K562 (cell line): Measurements from ENCODE around the gene FGD6. TPM values are rescaled to one million over a fixed set of nuclear protein-coding genes. Genes with fewer than 3 reads are reported as not detected.

ENCODE experiments used
- ATAC-seq: fragments of 200-7000 bp; cut with Tn5 transposase; 3 replicates; pipeline ENCODE4 v1.9.1; 2020; ENCODE audit warnings: moderate library complexity
- BruUV-seq: library from RNA; stranded (reverse); fragments of 400-500 nt; replicated peaks from 2 replicates; lab custom pipeline; 2021; lab: Mats Ljungman, UMichigan
- CTCF ChIA-PET: fragments of 300-600 bp; formaldehyde crosslinking; extraction: SDS; loops from one replicate; lab custom pipeline; 2021; ENCODE audit warnings: low intra/inter-chr PET ratio; lab: Yijun Ruan, JAX
- POLR2A ChIA-PET: fragments of 300-600, 350-650 bp; sonication (Branson Sonifier 250); formaldehyde crosslinking; extraction: SDS; loops from one replicate; lab custom pipeline; 2021; ENCODE audit warnings: antibody characterized with exemption, inconsistent platforms; lab: Yijun Ruan, JAX
- DNase-seq, 4 experiments: peaks; one replicate each; pipeline versions ENCODE4 v3.0.0 to v3.0.0-alpha.2; 2011 to 2018; ENCODE audit warnings: low spot score in 3 of 4, mixed read lengths in 3 of 4; ENCODE audit errors: extremely low read depth in 1 of 4
- FAIRE-seq: peaks from 2 replicates; lab custom pipeline; 2011; peaks lifted over from hg19 to GRCh38; lab: Jason Lieb, UNC
- H2AFZ ChIP-seq: 2 replicates; pipeline ENCODE4 v1.6.0; 2011; ENCODE audit warnings: low read depth, low read length, control low read depth, inconsistent platforms
- H3K27ac ChIP-seq: fragments of 200-600 bp; 3 replicates; pipeline ENCODE4 v1.8.0; 2011; ENCODE audit warnings: low read depth, mild to moderate bottlenecking, control low read depth, inconsistent platforms, low read length, moderate library complexity, mixed read lengths; ENCODE audit errors: extremely low read depth
- H3K27me3 ChIP-seq, 2 experiments: fragments of 300-600 bp in 1 of 2; 2 replicates in 1 of 2; 3 replicates in 1 of 2; pipeline versions ENCODE4 v1.6.0 to v1.8.0; 2011; ENCODE audit warnings: inconsistent platforms in 2 of 2, low read length in 2 of 2, mild to moderate bottlenecking in 1 of 2, mixed read lengths in 1 of 2, moderate library complexity in 1 of 2; ENCODE audit not compliant: control insufficient read depth in 2 of 2, insufficient read depth in 2 of 2
- H3K36me3 ChIP-seq: fragments of 300-600 bp; 3 replicates; pipeline ENCODE4 v1.8.0; 2011; ENCODE audit warnings: mild to moderate bottlenecking, low read length, inconsistent platforms; ENCODE audit not compliant: control insufficient read depth, insufficient read depth
- H3K4me1 ChIP-seq, 2 experiments: fragments of 200-600 bp in 1 of 2; replicated peaks in 1 of 2; 2 replicates in 1 of 2; 3 replicates in 1 of 2; pipeline versions ENCODE4 v1.5.1 to v1.8.0; 2011; ENCODE audit warnings: inconsistent platforms in 2 of 2, low read length in 2 of 2, mild to moderate bottlenecking in 1 of 2, mixed read lengths in 1 of 2, moderate library complexity in 1 of 2; ENCODE audit not compliant: control insufficient read depth in 2 of 2, insufficient read depth in 2 of 2
- H3K4me2 ChIP-seq: 2 replicates; pipeline ENCODE4 v1.6.1; 2011; ENCODE audit warnings: low read length, control low read depth, inconsistent platforms, mixed read lengths; ENCODE audit not compliant: insufficient read depth
- H3K4me3 ChIP-seq: fragments of 200-600 bp; sonication (generic), shearing (Covaris generic); 2 replicates; pipeline ENCODE4 v1.5.1; 2016; ENCODE audit warnings: control low read depth, inconsistent platforms
- H3K79me2 ChIP-seq: fragments of 200-600 bp; 3 replicates; pipeline ENCODE4 v1.8.0; 2011; ENCODE audit warnings: low read length, inconsistent platforms; ENCODE audit not compliant: control insufficient read depth, insufficient read depth
- H3K9ac ChIP-seq, 2 experiments: 2 replicates each; pipeline versions ENCODE4 v1.6.0 to v1.6.1; 2011; ENCODE audit warnings: low read depth in 2 of 2, low read length in 2 of 2, control low read depth in 1 of 2, inconsistent platforms in 1 of 2, mild to moderate bottlenecking in 1 of 2, mixed read lengths in 1 of 2; ENCODE audit not compliant: insufficient read depth in 1 of 2
- H3K9me1 ChIP-seq: one replicate; pipeline ENCODE4 v1.6.0; 2011; ENCODE audit warnings: inconsistent platforms, mild to moderate bottlenecking, low read length, moderate library complexity; ENCODE audit not compliant: control insufficient read depth, insufficient read depth
- H3K9me3 ChIP-seq: replicated peaks from 2 replicates; pipeline ENCODE4 v1.5.1; 2011; ENCODE audit warnings: low read depth, low read length, inconsistent platforms; ENCODE audit not compliant: control insufficient read depth, insufficient read depth
- H4K20me1 ChIP-seq: replicated peaks from 2 replicates; pipeline ENCODE4 v1.6.1; 2011; ENCODE audit warnings: low read length, inconsistent platforms, mixed read lengths; ENCODE audit not compliant: control insufficient read depth, insufficient read depth
- CEBPB ChIP-seq: fragments of 450-650 bp; IDR thresholded peaks from 2 replicates; pipeline ENCODE4 v1.6.1; 2016; ENCODE audit warnings: missing genetic modification characterization, missing compliant biosample characterization
- CEBPG ChIP-seq, 3 experiments: fragments of 200-800 bp in 1 of 3; sonication (Bioruptor generic) in 1 of 3; sonication (generic) in 1 of 3; formaldehyde crosslinking in 1 of 3; IDR thresholded peaks in 2 of 3; conservative IDR thresholded peaks in 1 of 3; 2 replicates each; pipeline versions ENCODE4 v1.6.1 to v1.8.0; 2016 to 2022; ENCODE audit warnings: missing compliant biosample characterization in 2 of 3, missing genetic modification characterization in 2 of 3, mild to moderate bottlenecking in 1 of 3, missing genetic modification reagents in 1 of 3
- ELF1 ChIP-seq: fragments of 200-800 bp; sonication (Bioruptor generic); IDR thresholded peaks from 2 replicates; pipeline ENCODE4 v1.6.1; 2016; ENCODE audit warnings: missing genetic modification characterization, missing compliant biosample characterization
- FOXK2 ChIP-seq, 2 experiments: fragments of 450-650 bp; IDR thresholded peaks in 1 of 2; conservative IDR thresholded peaks in 1 of 2; 2 replicates each; pipeline ENCODE4 v1.6.1; 2016; ENCODE audit warnings: low read depth in 2 of 2, mild to moderate bottlenecking in 1 of 2
- HDAC1 ChIP-seq, 2 experiments: fragments of 450-650 bp; IDR thresholded peaks; 2 replicates each; pipeline ENCODE4 v1.6.1; 2016 to 2017; ENCODE audit warnings: inconsistent platforms in 1 of 2, mild to moderate bottlenecking in 1 of 2, moderate library complexity in 1 of 2
- HDAC2 ChIP-seq: fragments of 450-650 bp; IDR thresholded peaks from 2 replicates; pipeline ENCODE4 v1.6.1; 2016; ENCODE audit warnings: mild to moderate bottlenecking
- KDM1A ChIP-seq, 2 experiments: fragments of 450-650 bp; IDR thresholded peaks; 2 replicates each; pipeline ENCODE4 v1.6.1; 2016; ENCODE audit warnings: mild to moderate bottlenecking in 2 of 2
- NFYB ChIP-seq: IDR thresholded peaks from 2 replicates; pipeline ENCODE4 v1.6.1; 2011; ENCODE audit warnings: mild to moderate bottlenecking, moderate library complexity; ENCODE audit not compliant: insufficient read length; ENCODE audit errors: extremely low read depth
- NR2C1 ChIP-seq, 2 experiments: fragments of 450-650 bp; IDR thresholded peaks; 2 replicates each; pipeline ENCODE4 v1.6.1; 2017; ENCODE audit warnings: mild to moderate bottlenecking in 2 of 2, antibody characterized with exemption in 1 of 2, inconsistent platforms in 1 of 2, missing compliant biosample characterization in 1 of 2, missing genetic modification characterization in 1 of 2
- PHF21A ChIP-seq: fragments of 450-650 bp; IDR thresholded peaks from 2 replicates; pipeline ENCODE4 v1.6.1; 2017; ENCODE audit warnings: low read depth, borderline replicate concordance
- RCOR1 ChIP-seq, 2 experiments: IDR thresholded peaks; 2 replicates each; pipeline ENCODE4 v1.6.1; 2012; ENCODE audit warnings: low read depth in 2 of 2, low read length in 2 of 2, borderline replicate concordance in 1 of 2, improper control_type of control experiment in 1 of 2
- SMARCE1 ChIP-seq: fragments of 450-650 bp; IDR thresholded peaks from 2 replicates; pipeline ENCODE4 v1.7.1; 2016; ENCODE audit warnings: mild to moderate bottlenecking
- SOX6 ChIP-seq: fragments of 450-650 bp; IDR thresholded peaks from 2 replicates; pipeline ENCODE4 v1.6.1; 2014; ENCODE audit warnings: mild to moderate bottlenecking
- WGBS: fragments of 100-300 bp; shearing (Covaris generic); methylation state at CpG from one replicate; pipeline ENCODE4 v1.1.6; 2016; ENCODE audit warnings: low coverage, mixed read lengths; ENCODE audit not compliant: insufficient coverage; ENCODE audit errors: missing lambda C conversion rate; 5-methylcytosine and 5-hydroxymethylcytosine counted together
- in situ Hi-C: fragments of 300-500 bp; cut with MboI; formaldehyde crosslinking; loops from 4 replicates; pipeline ENCODE4 v1.15.0; 2018; ENCODE audit warnings: inconsistent platforms, mixed read lengths
- intact Hi-C: fragments of 100-400 bp; cut with micrococcal nuclease; formaldehyde crosslinking; loops from 2 replicates; pipeline ENCODE4 v1.14.2; 2022
- polyA plus RNA-seq, 8 experiments: library from polyadenylated mRNA; depleted of rRNA in 4 of 8; stranded (reverse) in 5 of 8; unstranded in 3 of 8; fragments of >200 nt; fragmentation: Nextera tagmentation in 2 of 8; fragmentation: Illumina TruSeq in 1 of 8; extraction: Ambion mirVana in 2 of 8; extraction: Trizol in 1 of 8; gene quantifications; 2 replicates each; pipeline versions ENCODE4 v1.2.1 to v1.2.3, GENCODE V29; 2011 to 2014; ENCODE audit warnings: inconsistent platforms in 1 of 8, missing spikeins in 1 of 8
- total RNA-seq, 7 experiments: library from RNA; depleted of rRNA in 6 of 7; stranded (reverse); fragments of >200 nt in 6 of 7; fragmentation: Illumina TruSeq in 2 of 7; extraction: Trizol in 2 of 7; gene quantifications; 2 replicates each; pipeline versions ENCODE4 v1.2.1 to v1.2.3, GENCODE V29; 2011 to 2021; ENCODE audit warnings: low replicate concordance in 1 of 7
- TF ChIP-seq, protein P1 (sequence below): sonication (generic); formaldehyde crosslinking; IDR thresholded peaks from 2 replicates; pipeline ENCODE4 v1.9.0; 2022; ENCODE audit warnings: mild to moderate bottlenecking, missing genetic modification reagents
- TF ChIP-seq, protein P2 (sequence below): fragments of 200-400 bp; formaldehyde crosslinking; IDR thresholded peaks from 2 replicates; pipeline ENCODE4 v1.6.1; 2017; ENCODE audit warnings: mild to moderate bottlenecking, low read depth, low read length, moderate library complexity

The FGD6 gene
- total and polyA plus RNA-seq, 9 of the 15 experiments (the other 6 are each of a cell fraction or from before 2014, with no cell fraction given): 1.5 to 11.1 (median 5.8) TPM

GRCh38 chr12:95215949-95216348 lies 1.3 kb downstream of the FGD6 start:
- TF ChIP-seq RCOR1 (IDR thresholded peaks at IDR 0.05; ENCODE audit: borderline replicate concordance in 1 of 2, low read depth in 2 of 2, low read length in 2 of 2) (peak in 1 of 2 experiments; percentile 97; a peak in 2 of 4 replicates), SOX6 (0 out of 2 replicates have a peak, but pooled peaks have one; percentile 10), PHF21A (peak; percentile 100), CEBPB (tag) (0 out of 2 replicates have a peak, but pooled peaks have one; percentile 11), NFYB (peak; percentile 29), CEBPG (CRISPR knock-in tag; IDR thresholded peaks at IDR 0.05) (no peak), CEBPG (tag; conservative IDR thresholded peaks at IDR 0.05 in 1 of 2, IDR thresholded peaks at IDR 0.05 in 1 of 2) (0 out of 4 replicates have a peak, but pooled peaks have one; percentile 37), HDAC1 (IDR thresholded peaks at IDR 0.05) (peak in 1 of 2 experiments; percentile 65; a peak in 2 of 4 replicates), HDAC2 (peak; percentile 84; the same call in 1 of the 2 replicates), NR2C1 (IDR thresholded peaks at IDR 0.05) (no peak), NR2C1 (tag; IDR thresholded peaks at IDR 0.05) (no peak), FOXK2 (conservative IDR thresholded peaks at IDR 0.05 in 1 of 2, IDR thresholded peaks at IDR 0.05 in 1 of 2; ENCODE audit: low read depth in 2 of 2) (peak in 1 of 2 experiments; percentile 21; a peak in 1 of 4 replicates), KDM1A (IDR thresholded peaks at IDR 0.05) (peak; percentile 82 to 83), SMARCE1 (no peak), ELF1 (0 out of 2 replicates have a peak, but pooled peaks have one; percentile 23)
- TF ChIP-seq, protein P1, sequence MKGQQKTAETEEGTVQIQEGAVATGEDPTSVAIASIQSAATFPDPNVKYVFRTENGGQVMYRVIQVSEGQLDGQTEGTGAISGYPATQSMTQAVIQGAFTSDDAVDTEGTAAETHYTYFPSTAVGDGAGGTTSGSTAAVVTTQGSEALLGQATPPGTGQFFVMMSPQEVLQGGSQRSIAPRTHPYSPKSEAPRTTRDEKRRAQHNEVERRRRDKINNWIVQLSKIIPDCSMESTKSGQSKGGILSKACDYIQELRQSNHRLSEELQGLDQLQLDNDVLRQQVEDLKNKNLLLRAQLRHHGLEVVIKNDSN: no peak
- TF ChIP-seq, protein P2, sequence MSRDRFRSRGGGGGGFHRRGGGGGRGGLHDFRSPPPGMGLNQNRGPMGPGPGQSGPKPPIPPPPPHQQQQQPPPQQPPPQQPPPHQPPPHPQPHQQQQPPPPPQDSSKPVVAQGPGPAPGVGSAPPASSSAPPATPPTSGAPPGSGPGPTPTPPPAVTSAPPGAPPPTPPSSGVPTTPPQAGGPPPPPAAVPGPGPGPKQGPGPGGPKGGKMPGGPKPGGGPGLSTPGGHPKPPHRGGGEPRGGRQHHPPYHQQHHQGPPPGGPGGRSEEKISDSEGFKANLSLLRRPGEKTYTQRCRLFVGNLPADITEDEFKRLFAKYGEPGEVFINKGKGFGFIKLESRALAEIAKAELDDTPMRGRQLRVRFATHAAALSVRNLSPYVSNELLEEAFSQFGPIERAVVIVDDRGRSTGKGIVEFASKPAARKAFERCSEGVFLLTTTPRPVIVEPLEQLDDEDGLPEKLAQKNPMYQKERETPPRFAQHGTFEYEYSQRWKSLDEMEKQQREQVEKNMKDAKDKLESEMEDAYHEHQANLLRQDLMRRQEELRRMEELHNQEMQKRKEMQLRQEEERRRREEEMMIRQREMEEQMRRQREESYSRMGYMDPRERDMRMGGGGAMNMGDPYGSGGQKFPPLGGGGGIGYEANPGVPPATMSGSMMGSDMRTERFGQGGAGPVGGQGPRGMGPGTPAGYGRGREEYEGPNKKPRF: no peak
- FAIRE-seq (peak; percentile 72), ATAC-seq (no peak), DNase-seq (peak in 2 of 4 experiments; percentile 26 to 54)
- H3K27me3 ChIP-seq: no peaks in the 10 kb centered on the region
- no peak overlapping the region for H3K27ac ChIP-seq
- H3K9ac ChIP-seq: peak overlapping the region in 1 of 2 experiments; percentile 74; a peak in 2 of 4 replicates
- no peaks in the 10 kb centered on the region for H3K9me1 ChIP-seq
- no peaks in the 10 kb centered on the region for H4K20me1 ChIP-seq
- H3K9me3 ChIP-seq: no peaks in the 10 kb centered on the region
- 0% methylated on average over 1 of the region's 1 CpG for WGBS
- H3K36me3 ChIP-seq: no peaks in the 10 kb centered on the region
- H3K4me2 ChIP-seq: peak overlapping the region; percentile 93; the same call in 1 of the 2 replicates
- peaks cover 8 to 14% of the 10 kb centered on the region in 2 experiments for H3K4me1 ChIP-seq
- ChIA-PET CTCF (interaction anchor here (0.6 to 2.6 kb wide), 2 partner anchors 74 to 99 kb away, joined by 3 to 32 read pairs; no protein-coding TSS in a partner anchor), POLR2A (interaction anchor here (0.6 to 1.0 kb wide), 3 partner anchors 9 to 142 kb away, joined by 3 read pairs; partner anchors contain the start of gene NR2C1)
- BruUV-seq: no TSS peak
- in situ Hi-C loops (loop anchor here (5.0 kb wide), 1 partner anchor 89 kb away; no protein-coding TSS in a partner anchor), intact Hi-C loops (loop anchor here (2.0 to 10.0 kb wide), 5 partner anchors 35 to 259 kb away; partner anchors contain the start of gene METAP2)
- peaks cover 79% of the 10 kb centered on the region for H3K79me2 ChIP-seq
- H2AFZ ChIP-seq: peak overlapping the region; percentile 91; the same call in 1 of the 2 replicates
- H3K4me3 ChIP-seq: peak overlapping the region; percentile 70
